ENCODE data around the gene TRPV6.
A peak's percentile ranks its signal among the peaks of the same experiment; 100 is the strongest.

TRPV6 gene

GRCh38 chr7:142882338-142882678 is 3.2 kb downstream of the TRPV6 start:
- no peak for DNase-seq

GRCh38 chr7:142881586-142882337 is 3.8 kb downstream of the TRPV6 start:
- no peak for DNase-seq

GRCh38 chr7:142880876-142881505 is 4.6 kb downstream of the TRPV6 start:
- peak; percentile 69 for DNase-seq

- no peak for DNase-seq
These were observed 6.5 kb downstream of the TRPV6 start for GRCh38 chr7:142879060-142879459.

- DNase-seq: no peak
These were observed 7.2 kb downstream of the TRPV6 start for GRCh38 chr7:142878315-142878714.

- no peak for DNase-seq
These were observed 8.3 kb downstream of the TRPV6 start for GRCh38 chr7:142876991-142877910.

GRCh38 chr7:142876236-142876960 is 9.1 kb downstream of the TRPV6 start:
- DNase-seq: no peak

- DNase-seq: no peak
These were observed 10.1 kb downstream of the TRPV6 start for GRCh38 chr7:142875456-142875855.

GRCh38 chr7:142874837-142875236 is 10.7 kb downstream of the TRPV6 start:
- DNase-seq: no peak

- DNase-seq: no peak
These were observed 11.1 kb downstream of the TRPV6 start for GRCh38 chr7:142874409-142874808.

- no peak for DNase-seq
These were observed 11.7 kb downstream of the TRPV6 start for GRCh38 chr7:142873871-142874270.

GRCh38 chr7:142873281-142873784 is 12.2 kb downstream of the TRPV6 start:
- DNase-seq: peak; percentile 65

- DNase-seq: no peak
These were observed 13.4 kb downstream of the TRPV6 start for GRCh38 chr7:142872106-142872675.

- no peak for DNase-seq
These were observed 14.1 kb downstream of the TRPV6 start for GRCh38 chr7:142871260-142872105.

GRCh38 chr7:142870566-142871259 is 14.8 kb downstream of the TRPV6 start:
- DNase-seq: no peak

GRCh38 chr7:142870147-142870559 is 15.4 kb downstream of the TRPV6 start:
- no peak for DNase-seq

GRCh38 chr7:142869434-142869833 is 16.1 kb downstream of the TRPV6 start:
- DNase-seq: no peak

- no peak for DNase-seq
These were observed 16.5 kb downstream of the TRPV6 start for GRCh38 chr7:142868986-142869415.

GRCh38 chr7:142868188-142868985 is 17.2 kb downstream of the TRPV6 start:
- DNase-seq: no peak

Measured in hematopoietic multipotent progenitor cell treated with erythropoietin and hydrocortisone succinate and interleukin-3 and kit ligand, for 4 days (in vitro differentiated cells).